Ascending aorta (tissue), 2 donors: ENCODE data around the gene HELB. TPM values are rescaled to one million over a fixed set of nuclear protein-coding genes. Genes with fewer than 3 reads are reported as not detected.

ENCODE experiments used
- DNase-seq, 2 donors: peaks; one replicate each; pipeline ENCODE4 v3.0.0-alpha.2; 2019; ENCODE audit warnings: low spot score in 2 of 2
- H3K27ac ChIP-seq, 2 donors: fragments of 200-600 bp; sonication (generic); one replicate each; pipeline ENCODE4 v1.5.1; 2016 to 2017; ENCODE audit warnings: mild to moderate bottlenecking in 1 of 2
- H3K27me3 ChIP-seq: fragments of 200-600 bp; sonication (generic); one replicate; pipeline ENCODE4 v1.5.1; 2017
- H3K36me3 ChIP-seq, 2 donors: fragments of 200-600 bp; sonication (generic); one replicate each; pipeline ENCODE4 v1.5.1; 2016
- H3K4me1 ChIP-seq, 2 donors: fragments of 200-600 bp; sonication (generic); one replicate each; pipeline ENCODE4 v1.5.1; 2016 to 2017; ENCODE audit warnings: mild to moderate bottlenecking in 1 of 2
- H3K4me3 ChIP-seq, 2 donors: fragments of 200-600 bp; sonication (generic); one replicate each; pipeline ENCODE4 v1.5.1; 2016 to 2017; ENCODE audit warnings: mild to moderate bottlenecking in 1 of 2
- H3K9me3 ChIP-seq, 2 donors: fragments of 200-600 bp; sonication (generic); one replicate each; pipeline ENCODE4 v1.5.1; 2016
- CTCF ChIP-seq, 3 experiments: fragments of 200-600 bp in 2 of 3; fragments of 450-650 bp in 1 of 3; sonication (generic) in 2 of 3; IDR thresholded peaks; one replicate each; pipeline ENCODE4 v1.5.1; 2016 to 2019; ENCODE audit warnings: antibody characterized with exemption in 3 of 3, mild to moderate bottlenecking in 1 of 3, moderate library complexity in 1 of 3
- intact Hi-C: fragments of 100-400 bp; cut with DNase I; formaldehyde crosslinking; loops from one replicate; pipeline ENCODE4 v1.15.1; 2023
- total RNA-seq: library from RNA; depleted of rRNA; stranded (reverse); fragments of >200 nt; gene quantifications from one replicate; pipeline ENCODE4 v1.1.0, GENCODE V29; 2016

The HELB gene
- total RNA-seq, 1 donor from 2014 or later, result 3.1 TPM

GRCh38 chr12:66375560-66375959 is 73.3 kb downstream of the HELB start:
- intact Hi-C loops, result no loop called here
- no peak for TF ChIP-seq CTCF (IDR thresholded peaks at IDR 0.05)
- Histone ChIP-seq H3K4me1 (no peaks in the 10 kb centered on the region), H3K36me3 (no peaks in the 10 kb centered on the region), H3K4me3 (no peak overlapping the region), H3K27me3 (no peaks in the 10 kb centered on the region), H3K27ac (no peak overlapping the region), H3K9me3 (no peaks in the 10 kb centered on the region)
- DNase-seq, result no peak

- H3K27me3 ChIP-seq, result no peaks in the 10 kb centered on the region
- intact Hi-C loops, result no loop called here
- H3K9me3 ChIP-seq, result no peaks in the 10 kb centered on the region
- no peak overlapping the region for H3K4me3 ChIP-seq
- DNase-seq, result no peak
- no peak overlapping the region for H3K27ac ChIP-seq
- H3K4me1 ChIP-seq, result no peaks in the 10 kb centered on the region
- no peaks in the 10 kb centered on the region for H3K36me3 ChIP-seq
- no peak for TF ChIP-seq CTCF (IDR thresholded peaks at IDR 0.05)
Observed at GRCh38 chr12:66379616-66380015, 77.3 kb downstream of the HELB start.

- Histone ChIP-seq H3K4me3 (no peak overlapping the region), H3K27me3 (no peaks in the 10 kb centered on the region), H3K4me1 (no peaks in the 10 kb centered on the region), H3K9me3 (no peaks in the 10 kb centered on the region), H3K27ac (no peak overlapping the region), H3K36me3 (no peaks in the 10 kb centered on the region)
- intact Hi-C loops, result no loop called here
- TF ChIP-seq CTCF (IDR thresholded peaks at IDR 0.05), result no peak
- DNase-seq, result no peak
Observed at GRCh38 chr12:66380769-66381535, 78.7 kb downstream of the HELB start.

- no peak for DNase-seq
Observed at GRCh38 chr12:66387117-66387516, 84.8 kb downstream of the HELB start.

More at GRCh38 chr12:66387117-66387516, 84.8 kb downstream of the HELB start:
- Histone ChIP-seq H3K36me3 (no peaks in the 10 kb centered on the region), H3K27me3 (no peaks in the 10 kb centered on the region), H3K4me1 (no peaks in the 10 kb centered on the region), H3K9me3 (no peaks in the 10 kb centered on the region), H3K27ac (no peak overlapping the region), H3K4me3 (no peak overlapping the region)
- no peak for TF ChIP-seq CTCF (IDR thresholded peaks at IDR 0.05)
- intact Hi-C loops, result no loop called here

Other genes starting within 250 kb of the HELB start
- gene LLPH, start 171.7 kb upstream of the HELB start, total RNA-seq, result 0.21 TPM
- gene TMBIM4, start 132.5 kb upstream of the HELB start, total RNA-seq, result 114 TPM
- 35.9 TPM for gene IRAK3, start 113.3 kb upstream of the HELB start, total RNA-seq